Hepatocyte (in vitro differentiated cells): ENCODE results near the gene LEKR1. TPM values are rescaled to one million over a fixed set of nuclear protein-coding genes. Genes with fewer than 3 reads are reported as not detected.

Experiments used
- DNase-seq: peaks from one replicate; pipeline ENCODE4 v3.0.0-alpha.2; 2016; ENCODE audit warnings: low spot score
- H2AFZ ChIP-seq: fragments of 200-600 bp; sonication (generic); 2 replicates; pipeline ENCODE4 v1.6.0; 2016; ENCODE audit warnings: antibody characterized with exemption, mild to moderate bottlenecking
- H3K27ac ChIP-seq: fragments of 200-600 bp; sonication (generic); 2 replicates; pipeline ENCODE4 v1.5.1; 2016; ENCODE audit warnings: mild to moderate bottlenecking
- H3K27me3 ChIP-seq: fragments of 200-600 bp; sonication (generic); 2 replicates; pipeline ENCODE4 v1.6.1; 2016
- H3K36me3 ChIP-seq: fragments of 200-600 bp; sonication (generic); replicated peaks from 2 replicates; pipeline ENCODE4 v1.5.1; 2016; ENCODE audit warnings: low read depth; ENCODE audit not compliant: insufficient read depth
- H3K4me1 ChIP-seq: fragments of 200-600 bp; sonication (generic); 2 replicates; pipeline ENCODE4 v1.5.1; 2016; ENCODE audit warnings: mild to moderate bottlenecking, moderate library complexity; ENCODE audit not compliant: insufficient read depth
- H3K4me2 ChIP-seq: fragments of 200-600 bp; sonication (generic); 2 replicates; pipeline ENCODE4 v1.6.0; 2016
- H3K4me3 ChIP-seq: fragments of 200-600 bp; sonication (generic); 2 replicates; pipeline ENCODE4 v1.5.1; 2016; ENCODE audit warnings: mild to moderate bottlenecking
- H3K79me2 ChIP-seq: fragments of 200-600 bp; sonication (generic); 2 replicates; pipeline ENCODE4 v1.6.0; 2017; ENCODE audit warnings: mild to moderate bottlenecking
- H3K9me2 ChIP-seq: fragments of 200-600 bp; sonication (generic); replicated peaks from 2 replicates; pipeline ENCODE4 v1.6.0; 2017; ENCODE audit warnings: mild to moderate bottlenecking; ENCODE audit not compliant: insufficient read depth
- H3K9me3 ChIP-seq: fragments of 200-600 bp; sonication (generic); 2 replicates; pipeline ENCODE4 v1.5.1; 2016; ENCODE audit warnings: low read depth, mild to moderate bottlenecking
- H4K20me1 ChIP-seq: fragments of 200-600 bp; sonication (generic); 2 replicates; pipeline ENCODE4 v1.6.0; 2016; ENCODE audit warnings: mild to moderate bottlenecking; ENCODE audit not compliant: insufficient read depth, poor library complexity, severe bottlenecking
- CTCF ChIP-seq: fragments of 200-600 bp; sonication (generic); IDR thresholded peaks from 2 replicates; pipeline ENCODE4 v1.5.1; 2016; ENCODE audit warnings: antibody characterized with exemption, mild to moderate bottlenecking; ENCODE audit not compliant: poor library complexity
- EZH2 ChIP-seq: fragments of 200-600 bp; sonication (generic); IDR thresholded peaks from 2 replicates; pipeline ENCODE4 v1.6.1; 2016; ENCODE audit warnings: antibody characterized with exemption, mild to moderate bottlenecking, borderline replicate concordance
- EZH2phosphoT487 ChIP-seq: fragments of 200-600 bp; sonication (generic); IDR thresholded peaks from one replicate; pipeline ENCODE4 v1.6.1; 2018; ENCODE audit warnings: antibody characterized with exemption, mild to moderate bottlenecking, low read depth, moderate library complexity; ENCODE audit not compliant: unreplicated experiment, severe bottlenecking
- whole genome bisulfite sequencing: methylation state at CpG from one replicate; pipeline ENCODE4 v1.1.6; 2016; ENCODE audit warnings: low lambda C conversion rate; ENCODE audit errors: missing lambda C conversion rate; 5-methylcytosine and 5-hydroxymethylcytosine counted together
- polyA plus RNA-seq: library from polyadenylated mRNA; unstranded; fragments of >200 nt; fragmentation: Nextera tagmentation; extraction: Ambion mirVana; gene quantifications from 2 replicates; pipeline ENCODE4 v1.2.1, GENCODE V29; 2016
- total RNA-seq: library from RNA; depleted of rRNA; stranded (reverse); fragments of >200 nt; gene quantifications from 2 replicates; pipeline ENCODE4 v1.2.3, GENCODE V29; 2014

The LEKR1 gene
- total and polyA plus RNA-seq, 2 experiments from 2014 or later = 1.1 to 2.1 TPM

- no peak overlapping the region for H2AFZ ChIP-seq
- no peaks in the 10 kb centered on the region for H3K27me3 ChIP-seq
- TF ChIP-seq CTCF = no peak
- no peak for TF ChIP-seq EZH2
- TF ChIP-seq EZH2phosphoT487 = no peak
- DNase-seq = no peak
- no peaks in the 10 kb centered on the region for H4K20me1 ChIP-seq
- H3K9me2 ChIP-seq = no peaks in the 10 kb centered on the region
- no peaks in the 10 kb centered on the region for H3K36me3 ChIP-seq
- no peak overlapping the region for H3K27ac ChIP-seq
- no peak overlapping the region for H3K4me2 ChIP-seq
- no peak overlapping the region for H3K4me3 ChIP-seq
- no peaks in the 10 kb centered on the region for H3K4me1 ChIP-seq
- no peaks in the 10 kb centered on the region for H3K79me2 ChIP-seq
- WGBS = 100% methylated on average over 2 of the region's 2 CpGs
- no peaks in the 10 kb centered on the region for H3K9me3 ChIP-seq
These were observed 161.8 kb downstream of the LEKR1 start for GRCh38 chr3:156987946-156988345.

- TF ChIP-seq CTCF (no peak), EZH2 (no peak), EZH2phosphoT487 (no peak)
- Histone ChIP-seq H3K27ac (no peak overlapping the region), H3K27me3 (no peaks in the 10 kb centered on the region), H3K9me2 (no peaks in the 10 kb centered on the region), H4K20me1 (no peaks in the 10 kb centered on the region), H3K36me3 (no peaks in the 10 kb centered on the region), H3K4me1 (peaks cover 12% of the 10 kb centered on the region), H2AFZ (no peak overlapping the region), H3K4me3 (no peak overlapping the region), H3K4me2 (no peak overlapping the region), H3K9me3 (no peaks in the 10 kb centered on the region), H3K79me2 (no peaks in the 10 kb centered on the region)
- no peak for DNase-seq
These were observed 171.2 kb downstream of the LEKR1 start for GRCh38 chr3:156997351-156997750.

GRCh38 chr3:157001221-157001957 lies 175.2 kb downstream of the LEKR1 start:
- Histone ChIP-seq H3K27ac (peak overlapping the region; percentile 63), H3K4me1 (peaks cover 12% of the 10 kb centered on the region), H3K4me3 (no peak overlapping the region), H4K20me1 (no peaks in the 10 kb centered on the region), H3K9me2 (no peaks in the 10 kb centered on the region), H3K79me2 (no peaks in the 10 kb centered on the region), H3K4me2 (no peak overlapping the region), H3K9me3 (no peaks in the 10 kb centered on the region), H2AFZ (no peak overlapping the region), H3K27me3 (no peaks in the 10 kb centered on the region), H3K36me3 (no peaks in the 10 kb centered on the region)
- TF ChIP-seq CTCF (no peak), EZH2phosphoT487 (no peak), EZH2 (no peak)
- 82% methylated on average over 2 of the region's 2 CpGs for WGBS
- no peak for DNase-seq

- Histone ChIP-seq H3K4me1 (no peaks in the 10 kb centered on the region), H2AFZ (no peak overlapping the region), H3K4me2 (no peak overlapping the region), H3K9me3 (no peaks in the 10 kb centered on the region), H3K36me3 (no peaks in the 10 kb centered on the region), H4K20me1 (no peaks in the 10 kb centered on the region), H3K27ac (no peak overlapping the region), H3K4me3 (no peak overlapping the region), H3K9me2 (no peaks in the 10 kb centered on the region), H3K27me3 (no peaks in the 10 kb centered on the region), H3K79me2 (no peaks in the 10 kb centered on the region)
- no peak for DNase-seq
- TF ChIP-seq EZH2 = no peak
- TF ChIP-seq CTCF = no peak
- TF ChIP-seq EZH2phosphoT487 = no peak
These were observed 195.5 kb downstream of the LEKR1 start for GRCh38 chr3:157021679-157022078.
